Hippocampal formation (tissue), 2 donors: Measurements from ENCODE around the gene RTKN.
A peak's percentile ranks its signal among the peaks of the same experiment; 100 is the strongest.
"Not testable (repeated sequence)": the region's sequence is repeated elsewhere in the genome, so short reads cannot be mapped to it uniquely, and the experiment has no call there.

ENCODE experiments used
- DNase-seq, 2 donors: peaks; one replicate each; lab custom pipeline; 2025; lab: John Stamatoyannopoulos, UW

The RTKN gene

GRCh38 chr2:74439373-74439772 lies 2.4 kb downstream of the RTKN start:
- DNase-seq: no peak

DNA sequence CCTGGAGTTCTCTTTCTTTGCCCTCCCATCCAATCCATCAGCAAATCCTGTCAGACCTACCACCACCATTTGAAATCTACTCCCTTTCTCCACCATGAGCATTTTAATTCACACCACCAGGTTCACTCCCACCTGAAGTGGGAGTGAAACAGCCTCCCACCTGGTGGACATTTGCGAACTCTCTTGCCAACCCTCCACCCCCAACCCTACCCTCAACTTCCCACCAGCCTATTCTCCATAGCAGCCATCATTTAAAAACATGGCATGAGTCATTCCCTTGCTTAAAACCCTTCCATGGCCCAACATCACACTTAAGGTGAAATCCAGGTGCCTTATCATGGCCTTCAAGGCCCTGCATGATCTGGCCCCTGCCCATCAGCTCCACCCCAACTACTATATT lies 3.5 kb downstream of the RTKN start:
- no peak for DNase-seq

- no peak for DNase-seq
These were observed 4.7 kb downstream of the RTKN start for GRCh38 chr2:74436848-74437695.

DNA sequence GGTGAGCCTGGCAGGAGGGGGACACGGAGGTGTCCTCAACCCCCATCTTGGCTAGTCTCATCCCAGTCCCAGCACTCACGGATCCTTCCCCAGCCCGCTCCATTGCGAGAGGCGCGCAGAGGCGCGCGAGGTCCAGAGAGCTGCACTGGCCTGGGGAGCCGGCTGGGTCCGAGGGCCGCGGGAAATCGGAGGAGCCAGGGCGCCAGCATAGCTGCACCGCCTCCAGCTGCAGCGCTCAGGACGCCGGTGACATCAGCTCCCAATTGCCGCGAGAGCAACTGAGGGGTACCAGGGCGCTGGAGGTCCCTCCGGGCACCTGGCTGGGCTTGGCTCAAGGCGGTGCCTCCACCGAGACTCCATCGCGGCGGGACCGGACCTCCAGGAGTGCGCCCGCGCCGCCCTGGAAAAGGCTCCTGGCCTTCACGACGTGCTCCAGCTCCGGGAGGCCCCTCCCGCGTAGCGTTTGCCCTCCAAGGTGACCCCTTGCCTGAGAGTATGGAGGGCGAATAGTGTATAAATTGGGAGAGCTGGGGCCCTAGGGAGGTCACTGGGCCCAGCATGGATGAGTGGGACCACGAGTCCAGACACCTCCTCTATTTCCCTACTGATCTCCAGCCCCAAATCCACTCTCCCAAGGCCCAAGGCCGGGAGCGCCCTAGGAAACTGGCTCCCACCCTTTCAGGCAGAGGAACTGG lies 5.5 kb downstream of the RTKN start:
- DNase-seq: no peak

- no peak for DNase-seq
These were observed 11.2 kb downstream of the RTKN start for GRCh38 chr2:74430502-74430901.

DNA sequence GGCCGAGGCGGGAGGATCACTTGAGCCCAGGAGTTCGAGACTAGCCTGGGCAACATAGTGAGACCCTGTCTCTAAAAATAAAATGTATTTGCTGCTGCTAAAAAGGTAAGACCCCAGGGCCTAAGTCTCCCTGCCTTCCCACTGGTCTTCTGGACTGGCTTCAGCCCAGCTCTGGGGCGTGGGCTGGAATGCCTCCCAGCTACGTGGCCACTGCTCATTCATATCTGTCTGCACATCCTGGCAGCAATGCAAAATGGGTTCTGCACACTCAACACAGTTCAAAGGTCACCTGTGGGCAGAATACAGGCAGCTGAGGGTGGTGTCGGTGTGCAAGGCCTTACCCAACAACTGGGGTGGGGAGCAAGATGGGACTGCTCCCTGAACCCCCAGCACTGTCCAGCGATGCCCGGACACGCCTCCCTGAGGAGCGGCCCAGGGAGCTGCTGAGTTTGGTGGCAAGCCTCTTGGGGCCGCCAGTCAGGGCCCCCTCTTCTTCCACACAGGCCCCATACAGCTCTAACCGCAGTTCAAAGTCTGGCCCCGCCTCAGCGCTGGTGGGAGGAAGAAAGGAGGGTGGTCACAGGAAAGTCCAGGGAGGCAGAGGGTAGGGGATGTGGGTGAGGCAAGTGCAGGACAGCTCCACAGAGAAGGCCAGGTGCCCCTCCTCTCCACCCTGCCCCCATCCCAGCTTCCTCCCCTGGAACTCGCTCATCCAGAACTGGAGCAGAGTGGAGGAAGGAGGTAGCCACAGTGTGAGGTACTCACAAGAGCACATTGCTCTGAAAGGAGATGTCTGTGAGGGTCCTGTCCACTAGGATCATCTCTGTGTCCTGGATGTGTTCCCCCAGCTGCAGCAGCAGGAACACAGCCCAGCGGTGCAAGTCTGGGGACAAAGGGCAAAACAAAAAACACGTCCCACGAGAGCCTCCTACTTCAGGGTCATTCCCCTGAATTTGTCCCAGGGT lies 12.0 kb downstream of the RTKN start:
- DNase-seq: no peak

DNA sequence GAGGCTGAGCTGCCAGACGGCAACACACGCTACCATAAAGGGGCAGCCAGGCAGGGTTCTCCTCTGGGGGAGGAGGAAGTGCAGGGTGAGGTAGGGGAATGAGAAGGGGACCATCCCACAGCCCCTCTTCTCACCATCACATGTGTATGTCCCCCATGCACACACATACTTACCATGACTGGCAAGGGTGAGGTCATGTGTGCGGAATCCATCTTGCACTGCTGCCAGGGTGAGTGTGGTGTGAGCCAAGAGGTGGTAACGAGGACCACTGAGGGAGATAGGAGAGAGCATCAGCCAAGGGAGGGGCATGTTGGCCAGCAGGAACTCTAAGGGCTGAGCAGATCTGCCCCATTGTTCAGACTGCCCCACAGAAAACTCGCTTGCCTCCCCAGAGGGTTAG lies 13.1 kb downstream of the RTKN start:
- no peak for DNase-seq

DNA sequence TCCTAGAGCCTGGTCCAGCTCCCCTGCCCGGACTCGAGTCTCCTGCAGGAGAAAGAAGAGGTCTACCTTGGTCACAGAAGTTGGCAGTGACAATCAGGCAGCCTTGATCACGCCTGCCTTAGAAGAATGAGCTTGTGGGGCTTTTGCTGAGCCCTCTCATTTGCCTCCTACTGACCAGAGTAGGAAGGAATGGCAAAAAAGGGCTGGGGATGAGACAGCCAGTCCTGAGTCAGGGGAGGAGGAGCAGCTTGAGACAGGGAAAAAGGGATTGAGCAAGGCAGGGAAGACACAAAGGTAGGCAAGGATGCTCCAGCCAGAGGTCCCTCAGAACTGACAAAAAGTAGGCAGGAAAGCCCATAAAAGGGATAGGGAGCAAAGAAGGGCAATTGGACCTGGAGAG lies 14.2 kb downstream of the RTKN start:
- no peak for DNase-seq

DNA sequence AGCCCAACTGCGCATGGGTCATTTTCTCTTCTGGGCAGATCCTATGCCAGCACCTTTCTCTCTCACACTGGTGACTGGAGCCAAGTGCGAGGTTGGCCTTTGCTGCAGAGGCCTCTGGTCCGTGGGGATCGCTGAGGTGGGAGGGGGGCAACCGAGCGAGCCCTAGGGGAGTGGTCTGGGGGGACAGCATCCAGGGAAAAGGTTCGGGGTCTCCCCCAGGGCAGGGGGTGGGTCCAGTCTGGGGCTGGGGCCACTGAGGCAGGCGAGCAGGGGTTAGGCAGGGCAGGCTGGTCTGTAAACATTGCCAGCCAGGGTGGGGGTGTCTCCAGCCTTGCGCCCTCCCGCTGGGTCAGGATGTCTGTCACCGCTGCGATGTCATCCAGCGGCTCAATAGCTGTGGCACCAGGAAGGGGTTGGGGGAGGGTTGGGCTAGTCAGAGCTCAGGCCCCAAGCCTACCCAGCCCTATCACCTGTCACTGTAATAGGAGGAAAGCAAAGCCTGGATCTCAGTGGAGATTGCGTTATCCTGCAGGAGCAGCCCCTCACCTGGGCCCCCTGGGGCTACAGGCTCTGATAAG lies 15.5 kb downstream of the RTKN start:
- DNase-seq: no peak

DNA sequence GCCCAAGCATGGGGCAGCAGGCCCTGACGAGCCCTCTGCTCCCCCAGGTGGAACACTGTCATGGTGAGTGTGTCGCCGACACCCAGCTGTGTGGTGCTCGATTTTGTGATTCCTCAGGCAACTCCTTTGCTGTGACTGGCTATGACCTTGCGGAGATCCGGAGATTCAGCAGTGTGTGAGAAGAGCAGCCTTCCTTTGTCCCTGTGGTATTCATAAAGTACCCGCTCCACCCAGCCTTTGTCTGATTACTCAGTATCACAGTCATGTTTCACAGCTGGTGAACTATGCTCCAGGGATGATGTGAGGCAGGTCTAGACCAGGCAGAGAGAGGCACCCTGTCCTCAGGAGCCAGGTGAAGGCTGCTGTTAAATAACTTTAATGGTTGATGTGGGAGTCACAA lies 16.2 kb downstream of the RTKN start:
- DNase-seq: no peak

GRCh38 chr2:74424995-74425406 lies 16.7 kb downstream of the RTKN start:
- DNase-seq: no peak

DNA sequence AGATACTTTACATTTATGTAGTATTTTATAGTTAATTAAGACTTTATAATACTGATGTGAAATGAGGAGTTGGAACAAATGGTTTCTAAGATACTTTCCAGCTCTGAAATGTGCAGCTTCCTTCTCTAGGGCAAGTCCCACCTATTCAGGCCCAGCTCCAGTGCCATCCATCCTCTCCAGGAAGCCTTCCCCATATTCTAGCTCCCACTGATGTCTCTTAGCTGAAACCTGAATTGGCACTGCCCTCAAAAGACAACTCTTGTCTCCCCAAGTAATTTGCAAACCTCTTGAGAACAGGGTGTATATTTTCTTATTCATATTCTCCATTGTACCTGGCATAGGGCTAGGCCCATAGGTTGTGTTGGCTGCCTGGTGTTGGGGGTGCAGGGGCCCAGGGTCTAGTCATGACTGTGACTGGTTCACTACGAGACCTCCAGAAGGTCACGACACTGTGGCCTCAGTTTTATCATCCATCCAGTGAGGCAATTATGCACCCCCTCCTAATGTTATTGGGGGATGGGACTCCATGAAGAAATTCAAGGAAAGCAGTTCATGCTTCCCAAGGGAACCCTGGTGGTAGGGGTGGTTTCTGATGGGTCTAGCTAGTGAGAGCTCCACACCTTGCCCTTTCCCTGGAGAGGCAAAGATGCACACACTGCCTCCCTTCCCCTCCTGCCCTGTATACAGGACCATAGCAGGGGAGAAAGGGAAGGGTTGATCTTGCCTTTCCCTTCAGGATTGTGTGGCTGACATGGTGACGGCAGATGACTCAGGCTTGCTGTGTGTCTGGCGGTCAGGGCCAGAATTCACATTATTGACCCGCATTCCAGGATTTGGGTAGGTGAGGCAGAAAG lies 17.4 kb downstream of the RTKN start:
- no peak for DNase-seq

DNA sequence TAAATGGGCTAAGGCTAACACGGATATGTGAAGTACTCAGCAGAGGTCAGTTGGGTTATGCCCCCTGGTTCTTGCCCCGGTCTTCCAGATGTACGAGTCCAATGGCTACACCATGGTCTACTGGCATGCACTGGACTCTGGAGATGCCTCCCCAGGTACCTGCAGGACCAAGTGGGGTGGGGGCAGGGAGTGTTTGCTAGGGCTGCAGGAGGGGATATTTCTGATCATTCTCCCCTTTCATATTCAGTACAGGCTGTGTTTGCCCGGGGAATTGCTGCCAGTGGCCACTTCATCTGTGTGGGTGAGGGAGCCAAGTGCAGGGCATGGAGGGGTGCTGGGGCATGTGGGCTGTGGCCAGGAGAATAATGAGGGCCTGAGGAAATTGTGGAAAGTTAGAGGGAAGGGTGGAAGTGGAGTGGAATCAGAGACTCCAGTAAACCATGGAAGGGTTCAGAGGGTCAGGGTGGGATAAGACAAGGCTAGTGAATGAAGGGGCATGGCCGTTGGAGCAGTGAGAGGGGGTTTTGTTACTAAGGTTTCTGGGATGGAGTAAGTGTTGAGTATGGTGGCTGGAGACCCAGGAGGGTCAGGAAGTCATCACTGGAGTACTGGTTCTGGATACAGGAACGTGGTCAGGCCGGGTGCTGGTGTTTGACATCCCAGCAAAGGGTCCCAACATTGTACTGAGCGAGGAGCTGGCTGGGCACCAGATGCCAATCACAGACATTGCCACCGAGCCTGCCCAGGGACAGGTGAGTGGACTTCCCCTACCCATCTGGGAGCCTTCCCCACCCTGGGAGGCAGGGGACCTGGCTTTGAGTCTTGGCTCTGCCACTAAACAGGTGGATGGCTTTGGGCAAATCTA lies 18.3 kb downstream of the RTKN start:
- no peak for DNase-seq

GRCh38 chr2:74421221-74421870 lies 20.4 kb downstream of the RTKN start, which contains the start of the genes C2orf81 and WDR54:
TSS of gene C2orf81 (minus strand) at chr2:74421619. CDS start at chr2:74421560, 59 bp downstream.
TSS of gene WDR54 (plus strand) at chr2:74421730. CDS start at chr2:74422154, 424 bp downstream.
- peak; percentile 59 to 62 for DNase-seq

DNA sequence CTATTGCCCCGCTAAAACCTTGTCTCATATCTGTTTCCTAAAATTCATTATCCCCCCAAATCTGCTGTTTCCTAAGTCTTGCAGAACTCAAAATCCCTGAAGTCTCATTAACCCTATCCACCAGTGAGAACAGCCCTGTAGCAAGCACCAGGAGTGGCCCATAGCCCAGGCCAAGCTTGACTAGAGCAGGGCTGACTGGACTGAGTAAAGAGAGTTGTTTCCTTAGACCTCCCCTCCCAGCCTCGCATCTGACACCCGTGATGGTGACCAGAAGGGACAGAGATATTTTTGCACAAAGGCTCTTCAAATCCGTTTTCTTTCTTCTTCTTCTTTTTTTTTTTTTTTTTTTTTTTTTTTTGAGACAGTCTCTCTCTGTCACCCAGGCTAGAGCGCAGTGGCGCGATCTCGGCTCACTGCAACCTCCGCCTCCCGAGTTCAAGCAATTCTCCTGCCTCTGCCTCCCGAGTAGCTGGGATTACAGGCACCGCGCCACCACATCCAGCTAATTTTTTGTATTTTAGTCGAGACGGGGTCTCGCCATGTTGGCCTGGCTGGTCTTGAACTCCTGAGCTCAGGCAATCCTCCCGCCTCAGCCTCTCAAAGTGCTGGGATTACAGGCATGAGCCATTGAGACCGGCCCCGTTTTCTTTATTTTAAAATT lies 21.2 kb downstream of the RTKN start:
- not testable (repeated sequence) for DNase-seq

GRCh38 chr2:74420006-74420405 lies 21.7 kb downstream of the RTKN start:
- no peak for DNase-seq

DNA sequence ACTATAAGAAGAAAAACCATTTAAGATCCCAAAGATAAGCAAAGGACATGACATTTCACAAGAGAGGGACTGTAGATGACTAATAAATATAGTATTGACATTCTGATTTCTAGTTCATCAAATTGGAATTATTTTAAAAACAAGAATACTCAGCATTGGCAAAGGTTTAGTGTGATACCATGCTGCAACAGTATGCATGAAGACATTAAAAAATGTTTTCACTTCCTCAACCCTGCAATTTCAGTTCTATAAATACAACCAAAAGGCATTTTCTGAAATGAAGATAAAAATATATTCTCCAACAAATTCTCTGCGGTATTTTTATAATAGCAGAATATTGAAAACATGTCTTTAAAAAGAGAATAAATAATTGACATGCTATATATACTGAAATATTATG lies 22.4 kb downstream of the RTKN start:
- DNase-seq: no peak

- no peak for DNase-seq
These were observed 23.4 kb downstream of the RTKN start for GRCh38 chr2:74418312-74418711.

DNA sequence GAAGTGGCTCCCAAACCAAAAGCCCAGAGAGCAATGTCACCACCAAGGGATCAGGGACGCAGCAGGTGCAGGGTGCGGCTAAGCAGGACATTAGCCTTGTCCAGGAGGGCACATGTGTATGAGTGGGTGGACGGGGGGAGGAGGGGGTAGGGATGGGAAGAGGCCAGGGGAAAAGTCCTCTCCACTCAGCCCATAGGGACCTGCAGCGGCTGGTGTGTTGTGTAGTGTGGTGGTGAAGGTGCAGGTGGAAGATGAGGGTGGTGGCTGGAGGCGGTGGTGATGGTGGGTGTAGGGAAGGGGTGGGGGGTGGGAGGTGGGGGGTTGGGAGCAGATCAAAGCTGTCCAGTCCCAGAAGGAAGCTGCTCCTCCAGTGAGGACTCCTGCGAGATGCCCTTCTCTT lies 24.0 kb downstream of the RTKN start:
- DNase-seq: no peak
